CD14-positive monocyte (primary cell): ENCODE measurements around the gene FUT8. TPM values are rescaled to one million over a fixed set of nuclear protein-coding genes. Genes with fewer than 3 reads are reported as not detected.

Experiments used
- DNase-seq, 3 donors: peaks; one replicate each; pipeline ENCODE4 v3.0.0-alpha.2; 2011 to 2022
- H2AFZ ChIP-seq: 2 replicates; pipeline ENCODE4 v1.6.0; 2012; ENCODE audit warnings: mild to moderate bottlenecking, low read depth, low read length, inconsistent platforms; ENCODE audit not compliant: insufficient read depth, poor library complexity, severe bottlenecking
- H3K27ac ChIP-seq, 2 donors: 1 replicate in 1 of 2; 2 replicates in 1 of 2; pipeline ENCODE4 v1.5.1; 2012 to 2013; ENCODE audit warnings: low read length in 2 of 2, control low read depth in 1 of 2, inconsistent platforms in 1 of 2, low read depth in 1 of 2, mild to moderate bottlenecking in 1 of 2
- H3K27me3 ChIP-seq, 2 donors: one replicate each; pipeline versions ENCODE4 v1.6.0 to v1.6.1; 2011 to 2013; ENCODE audit warnings: low read length in 2 of 2; ENCODE audit not compliant: control insufficient read depth in 2 of 2, insufficient read depth in 2 of 2
- H3K36me3 ChIP-seq, 2 donors: replicated peaks in 1 of 2; 1 replicate in 1 of 2; 2 replicates in 1 of 2; pipeline versions ENCODE4 v1.5.1 to v1.6.1; 2012 to 2013; ENCODE audit warnings: low read length in 2 of 2, control low read depth in 1 of 2, inconsistent platforms in 1 of 2, mild to moderate bottlenecking in 1 of 2; ENCODE audit not compliant: insufficient read depth in 2 of 2, control insufficient read depth in 1 of 2
- H3K4me1 ChIP-seq, 2 donors: 1 replicate in 1 of 2; 2 replicates in 1 of 2; pipeline versions ENCODE4 v1.5.1 to v1.6.1; 2012 to 2013; ENCODE audit warnings: low read length in 2 of 2, control low read depth in 1 of 2, inconsistent platforms in 1 of 2, mild to moderate bottlenecking in 1 of 2, moderate library complexity in 1 of 2; ENCODE audit not compliant: insufficient read depth in 2 of 2, control insufficient read depth in 1 of 2
- H3K4me2 ChIP-seq: replicated peaks from 2 replicates; pipeline ENCODE3; 2012; ENCODE audit warnings: low read length, moderate library complexity, mild to moderate bottlenecking; ENCODE audit not compliant: poor library complexity, severe bottlenecking; ENCODE audit errors: extremely low read depth
- H3K4me3 ChIP-seq, 3 experiments: fragments of 200-600 bp in 1 of 3; sonication (generic) in 1 of 3; replicated peaks in 1 of 3; 1 replicate in 2 of 3; 2 replicates in 1 of 3; pipeline ENCODE4 v1.5.1; 2011 to 2013; ENCODE audit warnings: low read length in 3 of 3, mild to moderate bottlenecking in 3 of 3, control low read depth in 2 of 3, low read depth in 2 of 3, inconsistent platforms in 1 of 3, moderate library complexity in 1 of 3
- H3K79me2 ChIP-seq: 2 replicates; pipeline ENCODE4 v1.6.0; 2012; ENCODE audit warnings: mild to moderate bottlenecking, control low read depth, inconsistent platforms, low read length, moderate library complexity; ENCODE audit not compliant: insufficient read depth
- H3K9ac ChIP-seq: 2 replicates; pipeline ENCODE4 v1.6.0; 2017; ENCODE audit warnings: low read length, mild to moderate bottlenecking; ENCODE audit not compliant: insufficient read depth, poor library complexity, severe bottlenecking
- H3K9me3 ChIP-seq, 2 donors: replicated peaks in 1 of 2; 1 replicate in 1 of 2; 2 replicates in 1 of 2; pipeline versions ENCODE4 v1.5.1 to v1.6.1; 2012 to 2013; ENCODE audit warnings: low read length in 2 of 2, control low read depth in 1 of 2; ENCODE audit not compliant: control insufficient read depth in 1 of 2, insufficient read depth in 1 of 2
- H4K20me1 ChIP-seq: 2 replicates; pipeline ENCODE4 v1.6.0; 2012; ENCODE audit warnings: mild to moderate bottlenecking, low read length, control low read depth, moderate library complexity; ENCODE audit not compliant: insufficient read depth
- H3K27ac Mint-ChIP-seq, 7 donors: one replicate each; pipeline ENCODE4 v1.8.0; 2020; ENCODE audit warnings: mild to moderate bottlenecking in 7 of 7, mixed read lengths in 7 of 7, moderate library complexity in 6 of 7, inconsistent platforms in 2 of 7
- H3K27me3 Mint-ChIP-seq, 3 donors: one replicate each; pipeline ENCODE4 v1.8.0; 2021 to 2022; ENCODE audit warnings: low read depth in 3 of 3, mild to moderate bottlenecking in 3 of 3, mixed read lengths in 3 of 3, moderate library complexity in 3 of 3, inconsistent platforms in 1 of 3
- H3K36me3 Mint-ChIP-seq, 2 donors: one replicate each; pipeline ENCODE4 v1.8.0; 2020; ENCODE audit warnings: mixed read lengths in 2 of 2, inconsistent platforms in 1 of 2, mild to moderate bottlenecking in 1 of 2
- H3K4me1 Mint-ChIP-seq: one replicate; pipeline ENCODE4 v1.8.0; 2020; ENCODE audit warnings: mild to moderate bottlenecking, mixed read lengths
- H3K4me3 Mint-ChIP-seq, 2 donors: one replicate each; pipeline ENCODE4 v1.8.0; 2020; ENCODE audit warnings: mild to moderate bottlenecking in 2 of 2, mixed read lengths in 2 of 2, moderate library complexity in 1 of 2
- H3K9me3 Mint-ChIP-seq, 7 donors: one replicate each; pipeline ENCODE4 v1.8.0; 2020 to 2022; ENCODE audit warnings: mixed read lengths in 7 of 7, mild to moderate bottlenecking in 6 of 7, moderate library complexity in 6 of 7, inconsistent platforms in 2 of 7
- CTCF ChIP-seq: fragments of 200-600 bp; IDR thresholded peaks from one replicate; pipeline ENCODE4 v1.8.0; 2022; ENCODE audit warnings: antibody characterized with exemption, mild to moderate bottlenecking
- WGBS: methylation state at CpG from one replicate; pipeline ENCODE4 v1.1.5; 2013; ENCODE audit warnings: missing lambda C conversion rate; ENCODE audit not compliant: insufficient coverage; 5-methylcytosine and 5-hydroxymethylcytosine counted together
- intact Hi-C, 2 donors: fragments of 100-400 bp; cut with micrococcal nuclease; formaldehyde crosslinking; loops; one replicate each; pipeline versions ENCODE4 v1.15.0 to v1.15.1; 2023
- polyA plus RNA-seq, 3 donors: library from polyadenylated mRNA; depleted of rRNA in 1 of 3; unstranded in 2 of 3; stranded (reverse) in 1 of 3; fragments of 300-500 nt in 2 of 3; fragments of >200 nt in 1 of 3; fragmentation: Illumina TruSeq in 2 of 3; gene quantifications; 1 replicate in 2 of 3; 2 replicates in 1 of 3; pipeline ENCODE4 v1.2.3, GENCODE V29; 2012 to 2021

Gene FUT8
- polyA plus RNA-seq, 3 donors: 1.6 to 5.1 (median 5.0) TPM

DNA sequence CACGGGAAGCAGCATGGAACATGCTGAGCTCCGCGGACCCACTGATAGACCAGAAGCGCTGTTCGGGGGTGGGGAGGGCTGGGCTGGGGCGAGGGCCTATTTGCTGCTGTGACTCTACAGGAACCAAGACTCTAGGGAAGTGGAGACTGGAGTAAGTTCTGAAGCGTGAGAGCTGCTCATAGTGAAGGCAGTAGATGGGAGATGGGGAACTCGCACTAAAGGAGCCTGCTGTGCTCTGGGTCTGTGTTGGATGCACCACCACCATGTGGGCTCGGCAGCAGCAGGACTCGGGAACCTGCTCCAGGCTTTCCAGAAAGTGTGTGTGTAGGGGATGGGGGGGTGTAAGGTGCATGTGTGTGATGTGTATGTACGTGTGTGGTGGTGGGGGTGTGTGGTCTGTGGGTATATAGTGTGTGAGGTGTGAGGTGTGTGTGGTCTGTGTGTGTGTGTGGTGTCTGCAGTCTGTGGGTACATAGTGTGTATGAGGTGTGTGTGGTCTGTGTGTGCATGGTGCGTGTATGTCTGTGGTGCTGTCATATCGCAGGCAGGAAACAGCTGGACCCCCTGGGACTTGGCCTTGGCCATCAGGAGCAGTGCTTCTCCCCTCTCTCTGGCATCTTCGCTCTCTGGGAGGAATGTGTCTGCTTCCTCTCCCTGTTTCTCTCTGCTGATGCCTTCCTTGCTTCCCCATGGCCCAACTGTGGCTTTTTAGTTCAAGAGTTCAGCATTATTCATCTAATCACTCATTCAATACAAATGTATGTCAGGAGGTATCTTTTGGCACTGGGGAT is 378.9 kb downstream of the FUT8 start:
- intact Hi-C loops: no loop called here
- no peak overlapping the region for H3K27ac ChIP-seq

More for the DNA sequence above, 378.9 kb downstream of the FUT8 start:
- Histone ChIP-seq H3K4me2 (no peak overlapping the region), H3K9ac (no peak overlapping the region), H3K36me3 (no peaks in the 10 kb centered on the region), H2AFZ (no peak overlapping the region), H4K20me1 (no peaks in the 10 kb centered on the region), H3K4me1 (no peaks in the 10 kb centered on the region), H3K79me2 (no peaks in the 10 kb centered on the region), H3K27me3 (no peaks in the 10 kb centered on the region), H3K4me3 (no peak overlapping the region), H3K9me3 (no peaks in the 10 kb centered on the region)
- peaks cover 0 to 3% (median 0%) of the 10 kb centered on the region in 3 donors for H3K27me3 Mint-ChIP-seq
- WGBS: 27% methylated on average over 9 of the region's 14 CpGs
- TF ChIP-seq CTCF: no peak
- H3K4me3 Mint-ChIP-seq: no peak overlapping the region
- H3K36me3 Mint-ChIP-seq: no peaks in the 10 kb centered on the region
- no peak overlapping the region for H3K27ac Mint-ChIP-seq
- DNase-seq: no peak
- peaks cover 0 to 4% (median 0%) of the 10 kb centered on the region in 7 donors for H3K9me3 Mint-ChIP-seq
- no peaks in the 10 kb centered on the region for H3K4me1 Mint-ChIP-seq
